ENCODE measurements around the gene CA4. TPM values are rescaled to one million over a fixed set of nuclear protein-coding genes. Genes with fewer than 3 reads are reported as not detected.
"Not testable (repeated sequence)": the region's sequence is repeated elsewhere in the genome, so short reads cannot be mapped to it uniquely, and the experiment has no call there.

Gene CA4
- total RNA-seq, 1 experiment from 2014 or later: not detected

GRCh38 chr17:60173304-60173819, 23.6 kb downstream of the CA4 start:
- no peak overlapping the region for H3K4me2 ChIP-seq (ENCODE audit: low read depth, low read length, poor library complexity, severe bottlenecking)
- no peaks in the 10 kb centered on the region for H3K36me3 ChIP-seq (ENCODE audit: insufficient read depth, low read length)
- no peak overlapping the region for H3K9ac ChIP-seq (ENCODE audit: low read length)
- no peaks in the 10 kb centered on the region for H3K79me2 ChIP-seq (ENCODE audit: low read length)
- no peaks in the 10 kb centered on the region for H3K27me3 ChIP-seq (ENCODE audit: low read length)
- no peaks in the 10 kb centered on the region for H3K9me3 ChIP-seq (ENCODE audit: low read length)
- H3K27ac ChIP-seq (ENCODE audit: low read length): no peak overlapping the region
- H2AFZ ChIP-seq (ENCODE audit: low read length): no peak overlapping the region
- H3K9me2 ChIP-seq (replicated peaks; ENCODE audit: insufficient read depth, low read length): no peaks in the 10 kb centered on the region
- peaks cover 19% of the 10 kb centered on the region for H3K4me1 ChIP-seq (ENCODE audit: low read length)
- H4K20me1 ChIP-seq (ENCODE audit: insufficient read depth, low read depth, low read length): no peaks in the 10 kb centered on the region
- no peak overlapping the region for H3K4me3 ChIP-seq (ENCODE audit: low read length)
- peak; percentile 69 for DNase-seq

- Histone ChIP-seq H2AFZ (ENCODE audit: low read length) (no peak overlapping the region), H3K79me2 (ENCODE audit: low read length) (no peaks in the 10 kb centered on the region), H3K4me3 (ENCODE audit: low read length) (no peak overlapping the region), H4K20me1 (ENCODE audit: insufficient read depth, low read depth, low read length) (no peaks in the 10 kb centered on the region), H3K27ac (ENCODE audit: low read length) (no peak overlapping the region), H3K9me3 (ENCODE audit: low read length) (no peaks in the 10 kb centered on the region), H3K36me3 (ENCODE audit: insufficient read depth, low read length) (no peaks in the 10 kb centered on the region), H3K4me2 (ENCODE audit: low read depth, low read length, poor library complexity, severe bottlenecking) (no peak overlapping the region), H3K9ac (ENCODE audit: low read length) (no peak overlapping the region), H3K9me2 (replicated peaks; ENCODE audit: insufficient read depth, low read length) (no peaks in the 10 kb centered on the region), H3K27me3 (ENCODE audit: low read length) (no peaks in the 10 kb centered on the region), H3K4me1 (ENCODE audit: low read length) (peaks cover 19% of the 10 kb centered on the region)
- DNase-seq: no peak
These were observed 24.3 kb downstream of the CA4 start for GRCh38 chr17:60174035-60174434.

- H4K20me1 ChIP-seq (ENCODE audit: insufficient read depth, low read depth, low read length); DNase-seq: not testable (repeated sequence)
These were observed 25.0 kb downstream of the CA4 start for GRCh38 chr17:60174767-60175166.

GRCh38 chr17:60176763-60177162, 27.0 kb downstream of the CA4 start:
- H3K79me2 ChIP-seq (ENCODE audit: low read length); H3K27me3 ChIP-seq (ENCODE audit: low read length); DNase-seq; H3K9me2 ChIP-seq (replicated peaks; ENCODE audit: insufficient read depth, low read length); H3K4me3 ChIP-seq (ENCODE audit: low read length); H2AFZ ChIP-seq (ENCODE audit: low read length); H3K27ac ChIP-seq (ENCODE audit: low read length); H3K4me2 ChIP-seq (ENCODE audit: low read depth, low read length, poor library complexity, severe bottlenecking); H3K9me3 ChIP-seq (ENCODE audit: low read length); H4K20me1 ChIP-seq (ENCODE audit: insufficient read depth, low read depth, low read length); H3K36me3 ChIP-seq (ENCODE audit: insufficient read depth, low read length); H3K9ac ChIP-seq (ENCODE audit: low read length): not testable (repeated sequence)
- H3K4me1 ChIP-seq (ENCODE audit: low read length): peaks cover 12% of the 10 kb centered on the region

More at GRCh38 chr17:60174767-60175166, 25.0 kb downstream of the CA4 start:
- not testable (repeated sequence) for H3K4me3 ChIP-seq (ENCODE audit: low read length); H3K4me2 ChIP-seq (ENCODE audit: low read depth, low read length, poor library complexity, severe bottlenecking); H3K36me3 ChIP-seq (ENCODE audit: insufficient read depth, low read length); H3K27ac ChIP-seq (ENCODE audit: low read length); H3K9me3 ChIP-seq (ENCODE audit: low read length); H3K27me3 ChIP-seq (ENCODE audit: low read length); H3K9me2 ChIP-seq (replicated peaks; ENCODE audit: insufficient read depth, low read length); H3K79me2 ChIP-seq (ENCODE audit: low read length); H3K9ac ChIP-seq (ENCODE audit: low read length); H2AFZ ChIP-seq (ENCODE audit: low read length)
- peaks cover 19% of the 10 kb centered on the region for H3K4me1 ChIP-seq (ENCODE audit: low read length)

GRCh38 chr17:60178180-60178579, 28.4 kb downstream of the CA4 start:
- H3K4me1 ChIP-seq (ENCODE audit: low read length): peaks cover 11% of the 10 kb centered on the region
- H3K4me2 ChIP-seq (ENCODE audit: low read depth, low read length, poor library complexity, severe bottlenecking); H3K79me2 ChIP-seq (ENCODE audit: low read length); H3K4me3 ChIP-seq (ENCODE audit: low read length); H3K27me3 ChIP-seq (ENCODE audit: low read length); H3K9me3 ChIP-seq (ENCODE audit: low read length); H3K27ac ChIP-seq (ENCODE audit: low read length); H3K36me3 ChIP-seq (ENCODE audit: insufficient read depth, low read length); H2AFZ ChIP-seq (ENCODE audit: low read length); H4K20me1 ChIP-seq (ENCODE audit: insufficient read depth, low read depth, low read length); H3K9me2 ChIP-seq (replicated peaks; ENCODE audit: insufficient read depth, low read length); H3K9ac ChIP-seq (ENCODE audit: low read length); DNase-seq: not testable (repeated sequence)

GRCh38 chr17:60180380-60180779, 30.6 kb downstream of the CA4 start:
- not testable (repeated sequence) for H3K79me2 ChIP-seq (ENCODE audit: low read length); H2AFZ ChIP-seq (ENCODE audit: low read length); H3K27me3 ChIP-seq (ENCODE audit: low read length); DNase-seq; H3K27ac ChIP-seq (ENCODE audit: low read length); H3K36me3 ChIP-seq (ENCODE audit: insufficient read depth, low read length); H4K20me1 ChIP-seq (ENCODE audit: insufficient read depth, low read depth, low read length); H3K4me1 ChIP-seq (ENCODE audit: low read length); H3K9me3 ChIP-seq (ENCODE audit: low read length); H3K4me3 ChIP-seq (ENCODE audit: low read length); H3K4me2 ChIP-seq (ENCODE audit: low read depth, low read length, poor library complexity, severe bottlenecking); H3K9ac ChIP-seq (ENCODE audit: low read length); H3K9me2 ChIP-seq (replicated peaks; ENCODE audit: insufficient read depth, low read length)

GRCh38 chr17:60186372-60186771, 36.6 kb downstream of the CA4 start:
- Histone ChIP-seq H2AFZ (ENCODE audit: low read length) (peak overlapping the region; percentile 44; the same call in 1 of the 2 replicates), H3K27ac (ENCODE audit: low read length) (peak overlapping the region; percentile 84), H3K4me1 (ENCODE audit: low read length) (peaks cover 25% of the 10 kb centered on the region), H3K9ac (ENCODE audit: low read length) (peak overlapping the region; percentile 57), H3K36me3 (ENCODE audit: insufficient read depth, low read length) (peaks cover 15% of the 10 kb centered on the region; the same call in 1 of the 2 replicates), H3K4me3 (ENCODE audit: low read length) (peak overlapping the region; percentile 53), H3K4me2 (ENCODE audit: low read depth, low read length, poor library complexity, severe bottlenecking) (peak overlapping the region; percentile 84)
- not testable (repeated sequence) for H3K27me3 ChIP-seq (ENCODE audit: low read length); H4K20me1 ChIP-seq (ENCODE audit: insufficient read depth, low read depth, low read length); H3K9me2 ChIP-seq (replicated peaks; ENCODE audit: insufficient read depth, low read length); H3K79me2 ChIP-seq (ENCODE audit: low read length); H3K9me3 ChIP-seq (ENCODE audit: low read length)
- peak; percentile 53 for DNase-seq

GRCh38 chr17:60186846-60187745, 37.3 kb downstream of the CA4 start:
- peaks cover 25% of the 10 kb centered on the region for H3K4me1 ChIP-seq (ENCODE audit: low read length)
- not testable (repeated sequence) for DNase-seq; H3K9me2 ChIP-seq (replicated peaks; ENCODE audit: insufficient read depth, low read length); H3K9me3 ChIP-seq (ENCODE audit: low read length); H4K20me1 ChIP-seq (ENCODE audit: insufficient read depth, low read depth, low read length); H3K27me3 ChIP-seq (ENCODE audit: low read length); H3K79me2 ChIP-seq (ENCODE audit: low read length)
- H3K27ac ChIP-seq (ENCODE audit: low read length): peak overlapping the region; percentile 84
- H2AFZ ChIP-seq (ENCODE audit: low read length): peak overlapping the region; percentile 44; the same call in 1 of the 2 replicates
- peak overlapping the region; percentile 84 for H3K4me2 ChIP-seq (ENCODE audit: low read depth, low read length, poor library complexity, severe bottlenecking)
- peaks cover 15% of the 10 kb centered on the region; the same call in 1 of the 2 replicates for H3K36me3 ChIP-seq (ENCODE audit: insufficient read depth, low read length)
- H3K4me3 ChIP-seq (ENCODE audit: low read length): peak overlapping the region; percentile 53
- peak overlapping the region; percentile 57 for H3K9ac ChIP-seq (ENCODE audit: low read length)
